ENCODE results near the gene DPYD. TPM values are rescaled to one million over a fixed set of nuclear protein-coding genes. Genes with fewer than 3 reads are reported as not detected.

The DPYD gene
- total and polyA plus RNA-seq, 2 donors from 2014 or later: 4.9 to 41.6 TPM

DNA sequence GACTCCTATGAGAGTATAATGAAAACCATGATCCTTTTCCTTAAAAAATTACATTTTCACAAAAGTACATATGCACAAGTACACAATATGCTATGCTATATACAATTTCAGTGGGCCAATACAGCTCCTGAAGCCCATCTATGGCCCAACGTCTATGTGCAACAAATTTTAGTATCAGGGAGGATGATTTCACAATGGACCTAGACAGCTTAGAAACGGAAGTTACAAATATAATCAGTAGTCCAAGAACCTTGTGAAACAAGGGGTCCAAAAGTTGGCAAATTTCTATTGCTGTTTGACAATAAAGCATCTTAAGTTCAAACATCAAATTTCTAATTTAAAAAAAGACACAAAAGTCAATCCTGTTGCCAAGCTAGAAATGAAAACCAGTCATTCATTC is 87.0 kb downstream of the DPYD start:
- Histone ChIP-seq H3K27me3 (ENCODE audit: control insufficient read depth, insufficient read depth, low read length) (no peaks in the 10 kb centered on the region), H3K36me3 (ENCODE audit: control insufficient read depth in 2 of 3, insufficient read depth in 3 of 3, low read length in 3 of 3) (no peaks in the 10 kb centered on the region), H3K9me3 (ENCODE audit: control insufficient read depth in 2 of 3, insufficient read depth in 1 of 3, low read length in 3 of 3) (no peaks in the 10 kb centered on the region), H3K4me3 (ENCODE audit: low read length in 3 of 3) (no peak overlapping the region), H3K4me1 (ENCODE audit: control insufficient read depth in 2 of 3, insufficient read depth in 2 of 3, low read depth in 1 of 3, low read length in 3 of 3) (no peaks in the 10 kb centered on the region), H3K9ac (ENCODE audit: low read length in 3 of 3) (no peak overlapping the region), H3K27ac (ENCODE audit: low read depth in 2 of 2, low read length in 2 of 2) (no peak overlapping the region)
- TF ChIP-seq, protein P1, sequence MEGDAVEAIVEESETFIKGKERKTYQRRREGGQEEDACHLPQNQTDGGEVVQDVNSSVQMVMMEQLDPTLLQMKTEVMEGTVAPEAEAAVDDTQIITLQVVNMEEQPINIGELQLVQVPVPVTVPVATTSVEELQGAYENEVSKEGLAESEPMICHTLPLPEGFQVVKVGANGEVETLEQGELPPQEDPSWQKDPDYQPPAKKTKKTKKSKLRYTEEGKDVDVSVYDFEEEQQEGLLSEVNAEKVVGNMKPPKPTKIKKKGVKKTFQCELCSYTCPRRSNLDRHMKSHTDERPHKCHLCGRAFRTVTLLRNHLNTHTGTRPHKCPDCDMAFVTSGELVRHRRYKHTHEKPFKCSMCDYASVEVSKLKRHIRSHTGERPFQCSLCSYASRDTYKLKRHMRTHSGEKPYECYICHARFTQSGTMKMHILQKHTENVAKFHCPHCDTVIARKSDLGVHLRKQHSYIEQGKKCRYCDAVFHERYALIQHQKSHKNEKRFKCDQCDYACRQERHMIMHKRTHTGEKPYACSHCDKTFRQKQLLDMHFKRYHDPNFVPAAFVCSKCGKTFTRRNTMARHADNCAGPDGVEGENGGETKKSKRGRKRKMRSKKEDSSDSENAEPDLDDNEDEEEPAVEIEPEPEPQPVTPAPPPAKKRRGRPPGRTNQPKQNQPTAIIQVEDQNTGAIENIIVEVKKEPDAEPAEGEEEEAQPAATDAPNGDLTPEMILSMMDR (IDR thresholded peaks at IDR 0.05; ENCODE audit: borderline replicate concordance, extremely low read depth, insufficient read depth): no peak
- intact Hi-C loops (cut with DNase I): no loop called here
- no peak for DNase-seq
- FAIRE-seq: no peak

DNA sequence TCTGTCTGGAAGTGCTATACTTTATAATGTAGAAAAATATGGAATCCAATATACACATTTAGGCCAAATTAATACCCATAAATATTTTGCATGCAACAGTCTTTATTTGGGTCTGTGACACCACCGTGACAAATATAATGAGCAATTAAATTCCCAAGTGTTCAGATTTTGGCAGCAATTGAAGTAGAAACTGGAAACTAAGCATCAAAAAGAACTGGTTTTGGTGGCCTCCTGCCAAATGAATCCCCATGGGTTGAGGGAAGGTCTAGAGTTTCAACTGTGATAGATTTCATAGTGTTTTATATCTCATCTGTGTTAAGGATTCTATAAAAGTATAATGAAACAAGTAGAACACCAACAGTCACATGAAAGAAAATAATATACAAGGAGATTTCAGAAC is 88.4 kb downstream of the DPYD start:
- Histone ChIP-seq H3K4me1 (ENCODE audit: control insufficient read depth in 2 of 3, insufficient read depth in 2 of 3, low read depth in 1 of 3, low read length in 3 of 3) (no peaks in the 10 kb centered on the region), H3K36me3 (ENCODE audit: control insufficient read depth in 2 of 3, insufficient read depth in 3 of 3, low read length in 3 of 3) (no peaks in the 10 kb centered on the region), H3K9me3 (ENCODE audit: control insufficient read depth in 2 of 3, insufficient read depth in 1 of 3, low read length in 3 of 3) (no peaks in the 10 kb centered on the region), H3K27me3 (ENCODE audit: control insufficient read depth, insufficient read depth, low read length) (no peaks in the 10 kb centered on the region), H3K4me3 (ENCODE audit: low read length in 3 of 3) (no peak overlapping the region), H3K9ac (ENCODE audit: low read length in 3 of 3) (no peak overlapping the region), H3K27ac (ENCODE audit: low read depth in 2 of 2, low read length in 2 of 2) (no peak overlapping the region)
- FAIRE-seq (no peak), DNase-seq (peak in 3 of 5 donors; percentile 11 to 56 (median 47))
- intact Hi-C loops (cut with DNase I): no loop called here
- TF ChIP-seq, protein P1 (IDR thresholded peaks at IDR 0.05; ENCODE audit: borderline replicate concordance, extremely low read depth, insufficient read depth): no peak

DNA sequence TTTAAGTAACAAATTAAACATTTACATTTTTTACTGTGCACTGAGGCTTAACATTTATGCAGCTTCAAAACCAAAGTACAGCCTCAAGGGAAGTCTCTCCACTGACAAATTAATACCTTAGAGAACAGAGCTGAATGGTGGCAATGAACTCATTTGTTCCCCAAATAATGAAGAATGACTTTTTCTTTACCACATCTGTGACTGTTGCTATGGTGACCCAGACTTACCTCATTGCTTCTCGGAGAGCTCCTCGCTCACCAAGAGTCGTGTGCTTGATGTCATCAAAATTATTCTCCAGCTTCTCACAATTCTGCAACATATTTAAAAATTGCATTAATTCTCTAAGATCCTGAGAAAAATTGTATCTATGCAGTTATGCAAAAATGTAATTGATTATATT is 92.9 kb downstream of the DPYD start:
- Histone ChIP-seq H3K27me3 (ENCODE audit: control insufficient read depth, insufficient read depth, low read length) (no peaks in the 10 kb centered on the region), H3K36me3 (ENCODE audit: control insufficient read depth in 2 of 3, insufficient read depth in 3 of 3, low read length in 3 of 3) (no peaks in the 10 kb centered on the region), H3K4me3 (ENCODE audit: low read length in 3 of 3) (no peak overlapping the region), H3K9ac (ENCODE audit: low read length in 3 of 3) (no peak overlapping the region), H3K4me1 (ENCODE audit: control insufficient read depth in 2 of 3, insufficient read depth in 2 of 3, low read depth in 1 of 3, low read length in 3 of 3) (no peaks in the 10 kb centered on the region), H3K27ac (ENCODE audit: low read depth in 2 of 2, low read length in 2 of 2) (no peak overlapping the region), H3K9me3 (ENCODE audit: control insufficient read depth in 2 of 3, insufficient read depth in 1 of 3, low read length in 3 of 3) (no peaks in the 10 kb centered on the region)
- FAIRE-seq (no peak), DNase-seq (peak in 2 of 5 donors; percentile 2 to 7)
- TF ChIP-seq, protein P1 (IDR thresholded peaks at IDR 0.05; ENCODE audit: borderline replicate concordance, extremely low read depth, insufficient read depth): no peak
- intact Hi-C loops (cut with DNase I): no loop called here

DNA sequence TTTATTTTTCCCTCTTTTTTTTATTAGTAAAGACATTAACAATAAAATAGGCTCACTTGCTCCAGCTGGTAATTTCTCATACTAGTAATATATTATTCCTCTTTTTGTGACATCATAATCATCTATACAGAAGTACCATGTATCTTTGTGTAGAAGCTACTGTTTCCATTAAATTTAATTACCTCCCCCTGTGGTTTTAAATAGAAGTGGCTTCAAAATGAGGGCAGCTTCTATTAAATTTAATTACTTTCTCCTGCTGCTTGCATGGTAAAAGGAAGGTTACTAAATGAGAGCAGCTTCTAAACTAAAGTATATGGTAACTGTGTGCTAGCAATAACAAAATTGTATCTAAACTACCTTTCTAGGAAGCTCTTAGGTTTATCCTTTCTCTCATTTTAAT is 94.0 kb downstream of the DPYD start:
- H3K4me3 ChIP-seq (ENCODE audit: low read length in 3 of 3): no peak overlapping the region
- DNase-seq: no peak
- no peaks in the 10 kb centered on the region for H3K36me3 ChIP-seq (ENCODE audit: control insufficient read depth in 2 of 3, insufficient read depth in 3 of 3, low read length in 3 of 3)
- no peaks in the 10 kb centered on the region for H3K4me1 ChIP-seq (ENCODE audit: control insufficient read depth in 2 of 3, insufficient read depth in 2 of 3, low read depth in 1 of 3, low read length in 3 of 3)
- no peaks in the 10 kb centered on the region for H3K9me3 ChIP-seq (ENCODE audit: control insufficient read depth in 2 of 3, insufficient read depth in 1 of 3, low read length in 3 of 3)
- TF ChIP-seq, protein P1 (IDR thresholded peaks at IDR 0.05; ENCODE audit: borderline replicate concordance, extremely low read depth, insufficient read depth): no peak
- H3K27me3 ChIP-seq (ENCODE audit: control insufficient read depth, insufficient read depth, low read length): no peaks in the 10 kb centered on the region
- FAIRE-seq: no peak
- intact Hi-C loops (cut with DNase I): no loop called here
- no peak overlapping the region for H3K9ac ChIP-seq (ENCODE audit: low read length in 3 of 3)
- no peak overlapping the region for H3K27ac ChIP-seq (ENCODE audit: low read depth in 2 of 2, low read length in 2 of 2)

Measured in kidney (tissue), 14 donors.